HG03571 (cell line): ENCODE results near the gene SCNN1A.

ENCODE experiments used
- ATAC-seq: cut with Tn5 transposase; IDR thresholded peaks from one replicate; pipeline ENCODE4 v1.9.1; 2021; ENCODE audit not compliant: unreplicated experiment

SCNN1A gene

GRCh38 chr12:6301721-6302120 lies 73.6 kb downstream of the SCNN1A start:
- no peak for ATAC-seq

DNA sequence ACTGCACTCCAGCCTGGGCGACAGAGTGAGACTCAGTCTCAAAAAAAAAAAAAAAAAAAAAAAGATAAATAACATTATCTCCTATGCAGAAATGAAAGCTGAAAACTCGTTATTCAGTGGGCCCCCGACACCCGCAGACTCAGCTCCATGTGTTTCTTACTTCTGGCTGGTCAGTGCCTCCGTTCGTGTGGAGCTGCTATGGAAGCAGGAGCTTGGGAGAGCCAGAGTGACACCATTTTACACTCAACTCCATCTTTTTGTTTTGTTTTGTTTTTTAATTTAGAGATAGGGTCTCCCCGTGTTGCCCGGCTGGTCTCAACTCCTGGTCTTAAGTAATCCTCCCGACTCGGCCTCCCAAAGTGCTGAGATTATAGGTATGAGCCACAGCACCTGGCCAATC lies 78.2 kb downstream of the SCNN1A start:
- no peak for ATAC-seq
